Left lung (tissue), 10 donors: ENCODE data around the gene SERPINA4. TPM values are rescaled to one million over a fixed set of nuclear protein-coding genes. Genes with fewer than 3 reads are reported as not detected.

Experiments used
- ATAC-seq: fragments of 200-7000 bp; cut with Tn5 transposase; one replicate; pipeline ENCODE4 v1.9.1; 2020; ENCODE audit warnings: moderate library complexity
- DNase-seq, 4 donors: peaks; one replicate each; pipeline ENCODE4 v3.0.0-alpha.2; 2013 to 2020
- H3K27ac ChIP-seq, 2 donors: fragments of 200-600 bp; sonication (generic) in 1 of 2; one replicate each; pipeline versions ENCODE4 v1.5.0 to v1.8.0; 2020 to 2021
- H3K27me3 ChIP-seq, 2 donors: fragments of 200-600 bp; sonication (generic) in 1 of 2; one replicate each; pipeline versions ENCODE4 v1.5.0 to v1.8.0; 2020 to 2021
- H3K36me3 ChIP-seq, 2 donors: fragments of 200-600 bp; sonication (generic) in 1 of 2; one replicate each; pipeline versions ENCODE4 v1.5.0 to v1.8.0; 2020 to 2021
- H3K4me1 ChIP-seq, 2 donors: fragments of 200-600 bp; one replicate each; pipeline ENCODE4 v1.8.0; 2021
- H3K4me3 ChIP-seq, 2 donors: fragments of 200-600 bp; sonication (generic) in 1 of 2; one replicate each; pipeline versions ENCODE4 v1.5.0 to v1.8.0; 2020 to 2021; ENCODE audit warnings: mild to moderate bottlenecking in 1 of 2
- H3K9me3 ChIP-seq, 2 donors: fragments of 200-600 bp; sonication (generic) in 1 of 2; one replicate each; pipeline versions ENCODE4 v1.5.0 to v1.8.0; 2020 to 2021
- CTCF ChIP-seq, 2 donors: fragments of 200-600 bp; sonication (generic) in 1 of 2; IDR thresholded peaks; one replicate each; pipeline versions ENCODE4 v1.5.0 to v1.8.0; 2021; ENCODE audit warnings: antibody characterized with exemption in 2 of 2
- intact Hi-C, 2 donors: fragments of 100-400 bp; cut with DNase I; formaldehyde crosslinking; loops; one replicate each; pipeline versions ENCODE4 v1.11.2 to v1.14.2; 2022
- polyA plus RNA-seq, 6 donors: library from polyadenylated mRNA; unstranded; fragments of 120-200 nt; gene quantifications; one replicate each; pipeline ENCODE4 v1.2.1, GENCODE V29; 2013; ENCODE audit not compliant: insufficient read length in 6 of 6
- total RNA-seq, 2 donors: library from RNA; stranded (reverse); fragmentation: NEBNext Ultra II Directional; extraction: Animal tissue kit (Norgen Biotek cat#: 25700); gene quantifications; one replicate each; pipeline ENCODE4 v1.2.1, GENCODE V29; 2021
- donor health status: DM: no; HTN: yes; CAD: no.
- donor health status: DM: no; HTN: no; CAD: no.

Gene SERPINA4
- total and polyA plus RNA-seq, 8 donors, result 1.0 to 2.7 (median 1.3) TPM; not detected in 2

GRCh38 chr14:94559638-94560290 is 1.5 kb upstream of the SERPINA4 start:
- Histone ChIP-seq H3K36me3 (no peaks in the 10 kb centered on the region), H3K4me3 (no peak overlapping the region), H3K4me1 (no peaks in the 10 kb centered on the region), H3K27me3 (no peaks in the 10 kb centered on the region), H3K27ac (no peak overlapping the region), H3K9me3 (peaks cover 0 to 8% of the 10 kb centered on the region in 2 donors)
- no peak for TF ChIP-seq CTCF (IDR thresholded peaks at IDR 0.05)
- ATAC-seq (no peak), DNase-seq (no peak)
- intact Hi-C loops, result no loop called here

DNA sequence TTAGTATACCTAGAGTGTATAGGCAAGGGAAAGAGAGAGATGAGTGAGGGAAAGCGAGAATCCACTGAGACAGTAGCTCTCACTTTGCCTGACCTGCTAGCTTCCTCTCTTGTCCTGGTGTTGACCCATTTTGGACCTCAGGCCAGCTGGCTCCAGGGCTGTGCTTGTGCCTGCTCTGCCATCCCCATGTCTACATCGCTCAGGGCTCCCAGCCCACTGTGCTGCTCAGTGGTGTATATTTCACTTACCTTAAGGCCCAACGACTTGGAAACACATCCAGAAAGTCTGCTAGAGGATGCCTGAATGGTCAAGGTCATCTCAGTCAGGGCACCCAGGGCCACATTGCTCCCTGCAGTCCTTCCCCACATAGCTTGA is 964 bp upstream of the SERPINA4 start:
- H3K27ac ChIP-seq, result no peak overlapping the region
- TF ChIP-seq CTCF (IDR thresholded peaks at IDR 0.05), result no peak
- H3K36me3 ChIP-seq, result no peaks in the 10 kb centered on the region
- DNase-seq, result no peak
- H3K4me3 ChIP-seq, result no peak overlapping the region
- H3K9me3 ChIP-seq, result peaks cover 0 to 3% of the 10 kb centered on the region in 2 donors
- no peaks in the 10 kb centered on the region for H3K27me3 ChIP-seq
- no peak for ATAC-seq
- intact Hi-C loops, result no loop called here
- H3K4me1 ChIP-seq, result no peaks in the 10 kb centered on the region

- no peak for TF ChIP-seq CTCF (IDR thresholded peaks at IDR 0.05)
- Histone ChIP-seq H3K4me1 (no peaks in the 10 kb centered on the region), H3K27me3 (no peaks in the 10 kb centered on the region), H3K4me3 (no peak overlapping the region), H3K27ac (no peak overlapping the region), H3K36me3 (no peaks in the 10 kb centered on the region), H3K9me3 (peaks cover 0 to 2% of the 10 kb centered on the region in 2 donors)
- ATAC-seq (no peak), DNase-seq (peak in 1 of 4 donors; percentile 0)
- intact Hi-C loops, result no loop called here
These were observed 391 bp downstream of the SERPINA4 start for GRCh38 chr14:94561656-94562010.

GRCh38 chr14:94562022-94562421 is 780 bp downstream of the SERPINA4 start:
- Histone ChIP-seq H3K4me3 (no peak overlapping the region), H3K27me3 (no peaks in the 10 kb centered on the region), H3K27ac (no peak overlapping the region), H3K4me1 (no peaks in the 10 kb centered on the region), H3K36me3 (no peaks in the 10 kb centered on the region), H3K9me3 (peaks cover 0 to 2% of the 10 kb centered on the region in 2 donors)
- ATAC-seq, result no peak
- intact Hi-C loops, result no loop called here
- no peak for TF ChIP-seq CTCF (IDR thresholded peaks at IDR 0.05)
- no peak for DNase-seq

- H3K9me3 ChIP-seq, result no peaks in the 10 kb centered on the region
- no peaks in the 10 kb centered on the region for H3K27me3 ChIP-seq
- ATAC-seq (no peak), DNase-seq (peak in 1 of 4 donors; percentile 24)
- H3K27ac ChIP-seq, result no peak overlapping the region
- H3K4me3 ChIP-seq, result no peak overlapping the region
- no peaks in the 10 kb centered on the region for H3K4me1 ChIP-seq
- H3K36me3 ChIP-seq, result no peaks in the 10 kb centered on the region
- TF ChIP-seq CTCF (IDR thresholded peaks at IDR 0.05), result no peak
- intact Hi-C loops, result no loop called here
These were observed 2.0 kb downstream of the SERPINA4 start for GRCh38 chr14:94562941-94563883.
